ENCODE results near the gene AGMAT.
A peak's percentile ranks its signal among the peaks of the same experiment; 100 is the strongest.

The AGMAT gene

GRCh38 chr1:15584489-15585363 lies at the start of gene AGMAT:
Gene AGMAT (minus strand): TSS chr1:15585051. CDS start chr1:15584967, 84 bp downstream.
- no peak for TF ChIP-seq RAD21 (IDR thresholded peaks at IDR 0.05; ENCODE audit: low read depth)
- TF ChIP-seq MAX (IDR thresholded peaks at IDR 0.05): peak; percentile 76

GRCh38 chr1:15633756-15634420 lies 49.0 kb upstream of the AGMAT start:
- no peak for TF ChIP-seq NFIC (IDR thresholded peaks at IDR 0.05)

GRCh38 chr1:15628003-15628402 lies 43.2 kb upstream of the AGMAT start:
- TF ChIP-seq MAX (IDR thresholded peaks at IDR 0.05) (no peak), TAF1 (IDR thresholded peaks at IDR 0.05; ENCODE audit: low read depth) (no peak), EP300 (IDR thresholded peaks at IDR 0.05; ENCODE audit: borderline replicate concordance) (no peak), NFIC (IDR thresholded peaks at IDR 0.05) (no peak), CEBPB (IDR thresholded peaks at IDR 0.05) (no peak), TCF12 (IDR thresholded peaks at IDR 0.05; ENCODE audit: low read depth) (no peak), YY1 (IDR thresholded peaks at IDR 0.05; ENCODE audit: low read depth) (no peak), FOXM1 (IDR thresholded peaks at IDR 0.05; ENCODE audit: borderline replicate concordance, low read depth) (no peak), EGR1 (IDR thresholded peaks at IDR 0.05) (no peak), ZBTB7A (IDR thresholded peaks at IDR 0.05; ENCODE audit: low read depth) (no peak), USF1 (IDR thresholded peaks at IDR 0.05) (no peak), CREB1 (IDR thresholded peaks at IDR 0.05; ENCODE audit: low read depth) (no peak), RAD21 (IDR thresholded peaks at IDR 0.05; ENCODE audit: low read depth) (no peak), TEAD4 (IDR thresholded peaks at IDR 0.05) (no peak), REST (IDR thresholded peaks at IDR 0.05; ENCODE audit: low read depth) (no peak)

GRCh38 chr1:15627343-15627988 lies 42.6 kb upstream of the AGMAT start:
- TF ChIP-seq USF1 (IDR thresholded peaks at IDR 0.05): no peak
- no peak for TF ChIP-seq TAF1 (IDR thresholded peaks at IDR 0.05; ENCODE audit: low read depth)
- no peak for TF ChIP-seq EGR1 (IDR thresholded peaks at IDR 0.05)
- no peak for TF ChIP-seq TEAD4 (IDR thresholded peaks at IDR 0.05)
- TF ChIP-seq CREB1 (IDR thresholded peaks at IDR 0.05; ENCODE audit: low read depth): no peak
- no peak for TF ChIP-seq FOXM1 (IDR thresholded peaks at IDR 0.05; ENCODE audit: borderline replicate concordance, low read depth)
- TF ChIP-seq MAX (IDR thresholded peaks at IDR 0.05): no peak

- TF ChIP-seq TEAD4 (IDR thresholded peaks at IDR 0.05): no peak
Observed at GRCh38 chr1:15626269-15626950, 41.6 kb upstream of the AGMAT start.

- TF ChIP-seq EP300 (IDR thresholded peaks at IDR 0.05; ENCODE audit: borderline replicate concordance): no peak
- TF ChIP-seq TCF12 (IDR thresholded peaks at IDR 0.05; ENCODE audit: low read depth): no peak
- TF ChIP-seq RAD21 (IDR thresholded peaks at IDR 0.05; ENCODE audit: low read depth): no peak
- no peak for TF ChIP-seq ZBTB7A (IDR thresholded peaks at IDR 0.05; ENCODE audit: low read depth)
Observed at GRCh38 chr1:15625056-15625917, 40.4 kb upstream of the AGMAT start.

All from Ishikawa (cell line).